ENCODE measurements around the gene AVPI1.
A peak's percentile ranks its signal among the peaks of the same experiment; 100 is the strongest.

AVPI1 gene
- long read RNA-seq, donor 1, partial matches to known transcripts, result 0 of 2 reads
- long read RNA-seq, donor 1, other reads (novel, unspliced or antisense), result 0 of 2 reads
- long read RNA-seq, donor 2, partial matches to known transcripts, result 0 of 3 reads
- long read RNA-seq, donor 2, other reads (novel, unspliced or antisense), result 0 of 3 reads
- long read RNA-seq, donor 3, partial matches to known transcripts, result 0 of 1 reads
- long read RNA-seq, donor 3, other reads (novel, unspliced or antisense), result 0 of 1 reads
- long read RNA-seq, donor 4, partial matches to known transcripts, result 0 of 1 reads
- long read RNA-seq, donor 4, other reads (novel, unspliced or antisense), result 0 of 1 reads
- long read RNA-seq, donor 5, partial matches to known transcripts, result 0 of 1 reads
- long read RNA-seq, donor 5, other reads (novel, unspliced or antisense), result 0 of 1 reads
- long read RNA-seq, donor 6, partial matches to known transcripts, result 0 of 3 reads
- long read RNA-seq, donor 6, other reads (novel, unspliced or antisense), result 0 of 3 reads
- long read RNA-seq, donor 7, partial matches to known transcripts, result 0 of 4 reads
- long read RNA-seq, donor 7, other reads (novel, unspliced or antisense), result 0 of 4 reads
- long read RNA-seq, donor 8, transcript AVPI1-201 (3 exons, 1,457 nt), result major isoform, 6 of 6 reads
- long read RNA-seq, donor 8, partial matches to known transcripts, result 0 of 6 reads
- long read RNA-seq, donor 8, other reads (novel, unspliced or antisense), result 0 of 6 reads

GRCh38 chr10:97686962-97687784, at the start of gene AVPI1:
Gene AVPI1, minus strand, starts transcription at chr10:97687241. Its CDS starts 7,336 bp downstream, at chr10:97679905.
- DNase-seq, result peak; percentile 93

- DNase-seq, result no peak
Observed at GRCh38 chr10:97736403-97736901, 49.4 kb upstream of the AVPI1 start.

- DNase-seq, result no peak
Observed at GRCh38 chr10:97734021-97734420, 47.0 kb upstream of the AVPI1 start.

GRCh38 chr10:97733256-97733655, 46.2 kb upstream of the AVPI1 start:
- DNase-seq, result no peak

- DNase-seq, result no peak
Observed at GRCh38 chr10:97732052-97732359, 45.0 kb upstream of the AVPI1 start.

GRCh38 chr10:97731346-97732051, 44.5 kb upstream of the AVPI1 start:
- DNase-seq, result peak; percentile 34

- DNase-seq, result no peak
Observed at GRCh38 chr10:97729014-97729413, 42.0 kb upstream of the AVPI1 start.

GRCh38 chr10:97726636-97727178, 39.7 kb upstream of the AVPI1 start:
- no peak for DNase-seq

- DNase-seq, result no peak
Observed at GRCh38 chr10:97724341-97724941, 37.4 kb upstream of the AVPI1 start.

GRCh38 chr10:97723001-97723400, 36.0 kb upstream of the AVPI1 start:
- DNase-seq, result no peak

- DNase-seq, result no peak
Observed at GRCh38 chr10:97721871-97722780, 35.1 kb upstream of the AVPI1 start.

GRCh38 chr10:97719602-97720001, 32.6 kb upstream of the AVPI1 start:
- no peak for DNase-seq

- DNase-seq, result peak; percentile 36
Observed at GRCh38 chr10:97718659-97719142, 31.7 kb upstream of the AVPI1 start.

GRCh38 chr10:97718178-97718577, 31.1 kb upstream of the AVPI1 start:
- DNase-seq, result no peak

GRCh38 chr10:97717627-97718026, 30.6 kb upstream of the AVPI1 start:
- DNase-seq, result no peak

GRCh38 chr10:97715259-97715874, 28.3 kb upstream of the AVPI1 start:
- DNase-seq, result no peak

- DNase-seq, result no peak
Observed at GRCh38 chr10:97714401-97715258, 27.6 kb upstream of the AVPI1 start.

GRCh38 chr10:97713826-97714400, 26.9 kb upstream of the AVPI1 start:
- DNase-seq, result peak; percentile 94
